ENCODE measurements around the gene FOXD2. TPM values are rescaled to one million over a fixed set of nuclear protein-coding genes. Genes with fewer than 3 reads are reported as not detected.

The FOXD2 gene
- total and polyA plus RNA-seq, 7 donors, result 0.04 to 0.13 (median 0.04) TPM

DNA sequence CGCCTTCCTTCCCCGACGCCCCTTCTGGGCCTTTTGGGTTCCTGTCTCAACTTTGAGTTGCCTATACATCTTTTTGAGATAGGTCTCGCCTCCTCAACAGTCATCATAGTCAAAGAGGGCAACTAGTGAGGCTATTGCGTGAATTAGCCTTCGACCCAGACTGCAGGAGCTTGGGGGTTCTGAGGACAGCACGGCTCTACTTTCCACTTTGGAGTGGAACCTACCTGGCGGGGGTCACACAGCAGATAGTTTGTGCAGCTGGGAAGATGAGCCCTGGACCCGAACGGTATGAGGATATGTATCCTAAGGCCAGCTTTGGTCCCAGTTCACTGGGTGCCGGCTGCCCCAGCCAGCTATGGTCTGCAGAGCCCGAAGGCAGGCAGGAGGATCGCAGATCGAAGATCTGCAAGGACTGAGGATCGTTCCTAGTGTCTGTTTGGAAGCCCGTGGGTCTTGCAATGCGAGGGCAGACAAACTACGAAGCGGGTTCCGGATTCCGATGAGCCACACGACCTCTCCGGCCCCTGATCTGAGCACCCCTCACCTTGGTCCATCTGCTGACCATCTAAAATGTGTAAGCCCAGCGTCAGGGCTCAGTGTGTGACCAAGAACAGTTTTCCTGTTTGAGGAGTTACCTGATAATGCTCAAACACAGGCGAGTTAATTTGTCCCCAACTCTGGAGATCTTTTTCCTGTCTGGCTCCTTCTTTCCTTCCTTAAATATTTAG lies 8.1 kb downstream of the FOXD2 start:
- Histone ChIP-seq H3K4me1 (peaks cover 5% of the 10 kb centered on the region), H3K9me3 (no peaks in the 10 kb centered on the region), H3K36me3 (ENCODE audit: insufficient read depth in 1 of 2, low read depth in 1 of 2) (no peaks in the 10 kb centered on the region), H3K27ac (no peak overlapping the region), H3K4me3 (no peak overlapping the region), H3K27me3 (ENCODE audit: insufficient read depth in 3 of 3, low read length in 2 of 3) (peaks cover 0 to 92% (median 56%) of the 10 kb centered on the region in 3 donors)
- intact Hi-C loops (cut with DNase I), result no loop called here
- DNase-seq, result no peak
- WGBS, 3 donors, result 23 to 27% (median 25%) methylated on average over 25 of the region's 25 CpGs
- TF ChIP-seq CTCF (IDR thresholded peaks at IDR 0.05), result no peak
- no peak for ATAC-seq

GRCh38 chr1:47448462-47449222 lies 10.8 kb downstream of the FOXD2 start:
- H3K4me3 ChIP-seq, result no peak overlapping the region
- no peak for DNase-seq
- 38 to 43% (median 41%) methylated on average over 4 of the region's 4 CpGs for WGBS, 3 donors
- H3K36me3 ChIP-seq (ENCODE audit: insufficient read depth in 1 of 2, low read depth in 1 of 2), result no peaks in the 10 kb centered on the region
- no peaks in the 10 kb centered on the region for H3K9me3 ChIP-seq
- no peak for TF ChIP-seq CTCF (IDR thresholded peaks at IDR 0.05)
- peaks cover 5% of the 10 kb centered on the region for H3K4me1 ChIP-seq
- no peak for ATAC-seq
- peaks cover 0 to 82% (median 44%) of the 10 kb centered on the region in 3 donors for H3K27me3 ChIP-seq (ENCODE audit: insufficient read depth in 3 of 3, low read length in 2 of 3)
- intact Hi-C loops (cut with DNase I), result no loop called here
- H3K27ac ChIP-seq, result no peak overlapping the region

DNA sequence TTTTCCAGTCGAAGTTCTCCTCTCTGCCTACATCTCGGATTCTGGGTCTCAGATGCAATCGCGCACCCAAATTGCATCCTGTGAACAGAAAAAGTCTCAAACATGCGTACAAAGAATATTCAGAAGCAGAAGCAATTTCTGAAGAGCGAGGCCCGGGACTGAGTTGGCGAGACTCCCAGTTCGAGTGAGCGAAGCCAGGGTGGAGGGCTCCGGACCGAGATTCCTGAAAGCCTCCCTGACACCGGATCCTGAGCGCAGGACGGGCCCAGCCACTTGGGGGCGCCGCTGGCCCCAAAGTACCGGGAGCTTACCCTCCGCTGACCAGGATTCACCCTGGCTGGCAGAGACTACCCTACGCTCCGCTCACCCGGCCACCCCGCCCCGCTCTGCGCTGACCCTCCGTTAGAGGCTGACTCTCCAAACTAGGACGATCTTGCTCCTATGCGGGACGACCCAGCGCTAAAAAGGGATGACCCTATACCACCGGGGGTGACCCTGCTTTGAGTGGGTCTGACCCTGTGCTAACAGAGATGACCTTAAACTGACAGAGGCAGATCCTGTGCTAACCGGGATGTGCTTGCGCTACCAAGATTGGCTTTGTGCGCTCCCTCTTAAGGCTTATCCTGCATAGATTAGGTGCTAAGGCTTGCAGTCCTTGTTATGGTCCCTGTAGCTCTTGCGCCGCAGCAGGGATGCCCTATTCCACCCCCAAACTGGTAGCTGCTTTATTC lies 12.1 kb downstream of the FOXD2 start:
- DNase-seq, result peak; percentile 37 to 67
- Histone ChIP-seq H3K36me3 (ENCODE audit: insufficient read depth in 1 of 2, low read depth in 1 of 2) (no peaks in the 10 kb centered on the region), H3K9me3 (no peaks in the 10 kb centered on the region), H3K27ac (no peak overlapping the region), H3K4me3 (no peak overlapping the region), H3K27me3 (ENCODE audit: insufficient read depth in 3 of 3, low read length in 2 of 3) (peaks cover 0 to 73% (median 33%) of the 10 kb centered on the region in 3 donors), H3K4me1 (peaks cover 3% of the 10 kb centered on the region)
- peak; percentile 65 to 88 (median 78) for ATAC-seq
- 12 to 16% (median 13%) methylated on average over 36 of the region's 36 CpGs for WGBS, 3 donors
- intact Hi-C loops (cut with DNase I), result no loop called here
- peak; percentile 46 for TF ChIP-seq CTCF (IDR thresholded peaks at IDR 0.05)

DNA sequence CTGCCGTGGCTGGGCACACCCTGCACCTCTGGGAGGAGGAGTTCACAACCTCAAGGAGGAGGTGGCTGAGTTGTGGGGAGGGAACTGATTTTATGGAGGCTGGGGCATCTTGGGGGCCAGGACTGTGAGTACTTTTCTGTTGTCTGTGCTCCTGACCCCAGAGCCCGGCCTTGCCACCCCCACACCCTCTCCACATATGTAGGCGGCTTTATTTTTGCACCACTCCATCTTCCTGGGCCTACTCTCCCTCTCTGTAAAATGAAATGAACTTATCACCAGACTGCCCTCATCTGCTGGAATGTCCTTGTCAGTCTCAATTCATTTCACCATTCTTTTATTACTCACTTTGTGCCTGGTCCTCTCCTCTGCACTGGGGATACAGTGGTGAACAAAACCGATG lies 12.8 kb downstream of the FOXD2 start:
- intact Hi-C loops (cut with DNase I), result no loop called here
- Histone ChIP-seq H3K27ac (no peak overlapping the region), H3K4me3 (no peak overlapping the region), H3K36me3 (ENCODE audit: insufficient read depth in 1 of 2, low read depth in 1 of 2) (no peaks in the 10 kb centered on the region), H3K4me1 (no peaks in the 10 kb centered on the region), H3K27me3 (ENCODE audit: insufficient read depth in 3 of 3, low read length in 2 of 3) (peaks cover 0 to 72% (median 28%) of the 10 kb centered on the region in 3 donors), H3K9me3 (no peaks in the 10 kb centered on the region)
- DNase-seq (no peak), ATAC-seq (no peak)
- TF ChIP-seq CTCF (IDR thresholded peaks at IDR 0.05), result no peak
- WGBS, 3 donors, result 63 to 71% (median 68%) methylated on average over 4 of the region's 4 CpGs

Measured in psoas muscle (tissue), 8 donors.